Measurements from ENCODE around the gene AXDND1. TPM values are rescaled to one million over a fixed set of nuclear protein-coding genes. Genes with fewer than 3 reads are reported as not detected.

Gene AXDND1
- 1 to 10 TPM in 6 of 8 experiments, under 1 TPM in 2; 0.27 to 2.6 (median 1.5) TPM for total RNA-seq

GRCh38 chr1:179365342-179366092 is at the start of gene AXDND1:
Gene AXDND1 (plus strand): TSS chr1:179365971. CDS start chr1:179366510, 539 bp downstream.
- H3K27ac ChIP-seq: peak within 1 kb of the TSS; percentile 93 to 96
- peaks cover 3 to 5% of the 10 kb centered on the region in 2 donors for H3K4me1 ChIP-seq (replicated peaks in 1 of 2)
- 0 to 48% (median 17%) methylated on average over 8 to 37 of the region's 43 CpGs for WGBS, 10 experiments
- peak; percentile 95 to 98 (median 96) for ATAC-seq (replicated peaks in 6 of 8)
- peak within 1 kb of the TSS; percentile 47 to 61 (median 51) for H3K4me3 ChIP-seq
- in situ Hi-C loops (cut with MboI; ENCODE audit: low pct_unique_long_range_greater_than_20kb in 2 of 9, low sequenced_read_pairs in 9 of 9, unreplicated experiment in 9 of 9): loop anchor here in 8 of 9 experiments (10.0 to 25.0 kb wide), 5 partner anchors 128 to 828 kb away; partner anchors contain the start of genes TOR3A (in 5 of the 8) and ABL2 (in 1 of the 8)

GRCh38 chr1:179318491-179318890 is 47.3 kb upstream of the AXDND1 start:
- no peak overlapping the region for H3K27ac ChIP-seq
- no peaks in the 10 kb centered on the region for H3K4me1 ChIP-seq (replicated peaks in 1 of 2)
- H3K4me3 ChIP-seq: no peak overlapping the region
- in situ Hi-C loops (cut with MboI; ENCODE audit: low pct_unique_long_range_greater_than_20kb in 2 of 9, low sequenced_read_pairs in 9 of 9, unreplicated experiment in 9 of 9): loop anchor here in 1 of 9 experiments (25.0 kb wide), 1 partner anchor 206 kb away; no protein-coding TSS in a partner anchor
- ATAC-seq (replicated peaks in 6 of 8): no peak
- WGBS, 10 experiments: 63 to 95% (median 78%) methylated on average over 2 to 5 of the region's 5 CpGs; no CpG with 5 or more reads in 1 of the 10 experiments

GRCh38 chr1:179321533-179322216 is 44.1 kb upstream of the AXDND1 start:
- Histone ChIP-seq H3K4me1 (replicated peaks in 1 of 2) (no peaks in the 10 kb centered on the region), H3K27ac (no peak overlapping the region), H3K4me3 (no peak overlapping the region)
- 85 to 100% (median 100%) methylated on average over 1 to 5 of the region's 5 CpGs for WGBS, 10 experiments
- in situ Hi-C loops (cut with MboI; ENCODE audit: low pct_unique_long_range_greater_than_20kb in 2 of 9, low sequenced_read_pairs in 9 of 9, unreplicated experiment in 9 of 9): loop anchor here in 1 of 9 experiments (25.0 kb wide), 1 partner anchor 209 kb away; no protein-coding TSS in a partner anchor
- no peak for ATAC-seq (replicated peaks in 6 of 8)

GRCh38 chr1:179322557-179322956 is 43.2 kb upstream of the AXDND1 start:
- 67 to 100% (median 82%) methylated on average over 1 to 3 of the region's 3 CpGs for WGBS, 10 experiments
- in situ Hi-C loops (cut with MboI; ENCODE audit: low pct_unique_long_range_greater_than_20kb in 2 of 9, low sequenced_read_pairs in 9 of 9, unreplicated experiment in 9 of 9): loop anchor here in 1 of 9 experiments (25.0 kb wide), 1 partner anchor 210 kb away; no protein-coding TSS in a partner anchor
- Histone ChIP-seq H3K4me1 (replicated peaks in 1 of 2) (no peaks in the 10 kb centered on the region), H3K27ac (no peak overlapping the region), H3K4me3 (no peak overlapping the region)
- ATAC-seq (replicated peaks in 6 of 8): no peak

GRCh38 chr1:179323436-179323835 is 42.3 kb upstream of the AXDND1 start:
- ATAC-seq (replicated peaks in 6 of 8): no peak
- no peaks in the 10 kb centered on the region for H3K4me1 ChIP-seq (replicated peaks in 1 of 2)
- 81 to 100% (median 94%) methylated on average over 2 to 4 of the region's 4 CpGs for WGBS, 10 experiments
- no peak overlapping the region for H3K4me3 ChIP-seq
- in situ Hi-C loops (cut with MboI; ENCODE audit: low pct_unique_long_range_greater_than_20kb in 2 of 9, low sequenced_read_pairs in 9 of 9, unreplicated experiment in 9 of 9): loop anchor here in 1 of 9 experiments (25.0 kb wide), 1 partner anchor 211 kb away; no protein-coding TSS in a partner anchor
- H3K27ac ChIP-seq: no peak overlapping the region

GRCh38 chr1:179325836-179326235 is 39.9 kb upstream of the AXDND1 start:
- 56 to 92% (median 82%) methylated on average over 2 of the region's 2 CpGs; no CpG with 5 or more reads in 1 of the 10 experiments for WGBS, 10 experiments

GRCh38 chr1:179326746-179327145 is 39.0 kb upstream of the AXDND1 start:
- Histone ChIP-seq H3K4me1 (replicated peaks in 1 of 2) (no peaks in the 10 kb centered on the region), H3K4me3 (no peak overlapping the region), H3K27ac (no peak overlapping the region)
- in situ Hi-C loops (cut with MboI; ENCODE audit: low pct_unique_long_range_greater_than_20kb in 2 of 9, low sequenced_read_pairs in 9 of 9, unreplicated experiment in 9 of 9): no loop called here
- ATAC-seq (replicated peaks in 6 of 8): no peak
- 86 to 100% (median 95%) methylated on average over 1 to 3 of the region's 3 CpGs; no CpG with 5 or more reads in 3 of the 10 experiments for WGBS, 10 experiments

More at GRCh38 chr1:179325836-179326235, 39.9 kb upstream of the AXDND1 start:
- ATAC-seq (replicated peaks in 6 of 8): no peak
- Histone ChIP-seq H3K4me3 (no peak overlapping the region), H3K4me1 (replicated peaks in 1 of 2) (no peaks in the 10 kb centered on the region), H3K27ac (no peak overlapping the region)
- in situ Hi-C loops (cut with MboI; ENCODE audit: low pct_unique_long_range_greater_than_20kb in 2 of 9, low sequenced_read_pairs in 9 of 9, unreplicated experiment in 9 of 9): no loop called here

GRCh38 chr1:179327196-179327595 is 38.6 kb upstream of the AXDND1 start:
- ATAC-seq (replicated peaks in 6 of 8): no peak
- no peaks in the 10 kb centered on the region for H3K4me1 ChIP-seq (replicated peaks in 1 of 2)
- 83 to 98% (median 94%) methylated on average over 2 to 7 of the region's 7 CpGs for WGBS, 10 experiments
- no peak overlapping the region for H3K27ac ChIP-seq
- no peak overlapping the region for H3K4me3 ChIP-seq
- in situ Hi-C loops (cut with MboI; ENCODE audit: low pct_unique_long_range_greater_than_20kb in 2 of 9, low sequenced_read_pairs in 9 of 9, unreplicated experiment in 9 of 9): no loop called here

GRCh38 chr1:179327679-179328078 is 38.1 kb upstream of the AXDND1 start:
- 56 to 100% (median 87%) methylated on average over 1 to 3 of the region's 3 CpGs for WGBS, 10 experiments
- Histone ChIP-seq H3K27ac (no peak overlapping the region), H3K4me3 (no peak overlapping the region), H3K4me1 (replicated peaks in 1 of 2) (no peaks in the 10 kb centered on the region)
- ATAC-seq (replicated peaks in 6 of 8): no peak
- in situ Hi-C loops (cut with MboI; ENCODE audit: low pct_unique_long_range_greater_than_20kb in 2 of 9, low sequenced_read_pairs in 9 of 9, unreplicated experiment in 9 of 9): no loop called here

- in situ Hi-C loops (cut with MboI; ENCODE audit: low pct_unique_long_range_greater_than_20kb in 2 of 9, low sequenced_read_pairs in 9 of 9, unreplicated experiment in 9 of 9): no loop called here
- WGBS, 10 experiments: 40 to 100% (median 100%) methylated on average over 1 to 2 of the region's 2 CpGs; no CpG with 5 or more reads in 5 of the 10 experiments
- H3K4me1 ChIP-seq (replicated peaks in 1 of 2): no peaks in the 10 kb centered on the region
- ATAC-seq (replicated peaks in 6 of 8): no peak
- H3K4me3 ChIP-seq: no peak overlapping the region
- H3K27ac ChIP-seq: no peak overlapping the region
Measured at GRCh38 chr1:179329862-179330261, 35.9 kb upstream of the AXDND1 start.

GRCh38 chr1:179334440-179334839 is 31.3 kb upstream of the AXDND1 start:
- in situ Hi-C loops (cut with MboI; ENCODE audit: low pct_unique_long_range_greater_than_20kb in 2 of 9, low sequenced_read_pairs in 9 of 9, unreplicated experiment in 9 of 9): no loop called here
- ATAC-seq (replicated peaks in 6 of 8): no peak
- WGBS, 10 experiments: 86 to 100% (median 100%) methylated on average over 1 to 4 of the region's 4 CpGs; no CpG with 5 or more reads in 2 of the 10 experiments
- H3K4me1 ChIP-seq (replicated peaks in 1 of 2): no peaks in the 10 kb centered on the region
- no peak overlapping the region for H3K27ac ChIP-seq
- no peak overlapping the region for H3K4me3 ChIP-seq

- Histone ChIP-seq H3K4me3 (no peak overlapping the region), H3K27ac (no peak overlapping the region), H3K4me1 (replicated peaks in 1 of 2) (no peaks in the 10 kb centered on the region)
- WGBS, 10 experiments: 75 to 100% (median 100%) methylated on average over 1 to 2 of the region's 2 CpGs; no CpG with 5 or more reads in 2 of the 10 experiments
- in situ Hi-C loops (cut with MboI; ENCODE audit: low pct_unique_long_range_greater_than_20kb in 2 of 9, low sequenced_read_pairs in 9 of 9, unreplicated experiment in 9 of 9): no loop called here
- ATAC-seq (replicated peaks in 6 of 8): no peak
Measured at GRCh38 chr1:179337288-179337687, 28.5 kb upstream of the AXDND1 start.

GRCh38 chr1:179337942-179338560 is 27.7 kb upstream of the AXDND1 start:
- Histone ChIP-seq H3K4me3 (no peak overlapping the region), H3K27ac (no peak overlapping the region), H3K4me1 (replicated peaks in 1 of 2) (no peaks in the 10 kb centered on the region)
- no peak for ATAC-seq (replicated peaks in 6 of 8)
- in situ Hi-C loops (cut with MboI; ENCODE audit: low pct_unique_long_range_greater_than_20kb in 2 of 9, low sequenced_read_pairs in 9 of 9, unreplicated experiment in 9 of 9): no loop called here
- WGBS, 10 experiments: 63 to 100% (median 98%) methylated on average over 1 to 5 of the region's 5 CpGs
